ENCODE measurements around the gene PIPOX. TPM values are rescaled to one million over a fixed set of nuclear protein-coding genes. Genes with fewer than 3 reads are reported as not detected.

PIPOX gene
- total RNA-seq, 2 experiments from 2014 or later, result 3.0 TPM

DNA sequence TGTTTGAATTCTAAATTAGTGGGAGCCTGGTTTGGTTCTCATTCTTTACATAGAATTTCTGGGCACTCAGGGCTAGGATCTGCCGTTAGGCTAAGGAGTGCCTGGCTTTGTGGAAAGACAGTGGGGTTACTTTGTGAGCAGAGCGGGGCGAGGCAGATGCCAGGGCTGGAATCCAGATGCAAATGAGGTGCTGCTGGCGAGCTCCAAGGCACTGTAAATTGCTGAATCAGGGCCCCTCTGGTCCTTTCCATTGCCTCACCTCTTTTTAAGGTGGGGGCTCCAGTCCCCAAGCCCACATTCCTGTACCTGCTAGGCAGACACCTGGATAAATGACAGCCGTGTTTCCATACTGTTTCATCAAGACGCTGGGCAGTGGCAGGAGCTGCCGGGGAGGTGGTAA, 33.8 kb downstream of the PIPOX start:
- H3K27me3 Mint-ChIP-seq, result no peaks in the 10 kb centered on the region
- no peak overlapping the region for H3K27ac Mint-ChIP-seq
- POLR2A ChIA-PET, result no interaction called here
- DNase-seq (no peak), ATAC-seq (no peak)
- peaks cover 2% of the 10 kb centered on the region for H3K36me3 Mint-ChIP-seq (ENCODE audit: low read depth)
- H3K9me3 Mint-ChIP-seq, result no peaks in the 10 kb centered on the region
- no peak overlapping the region for H3K4me3 Mint-ChIP-seq
- CTCF ChIA-PET, result interaction anchor here (3.0 to 3.2 kb wide), 2 partner anchors 40 to 112 kb away, joined by 12 to 18 read pairs; no protein-coding TSS in a partner anchor
- no peaks in the 10 kb centered on the region for H3K4me1 Mint-ChIP-seq (ENCODE audit: low read depth)
- TF ChIP-seq, protein P1, sequence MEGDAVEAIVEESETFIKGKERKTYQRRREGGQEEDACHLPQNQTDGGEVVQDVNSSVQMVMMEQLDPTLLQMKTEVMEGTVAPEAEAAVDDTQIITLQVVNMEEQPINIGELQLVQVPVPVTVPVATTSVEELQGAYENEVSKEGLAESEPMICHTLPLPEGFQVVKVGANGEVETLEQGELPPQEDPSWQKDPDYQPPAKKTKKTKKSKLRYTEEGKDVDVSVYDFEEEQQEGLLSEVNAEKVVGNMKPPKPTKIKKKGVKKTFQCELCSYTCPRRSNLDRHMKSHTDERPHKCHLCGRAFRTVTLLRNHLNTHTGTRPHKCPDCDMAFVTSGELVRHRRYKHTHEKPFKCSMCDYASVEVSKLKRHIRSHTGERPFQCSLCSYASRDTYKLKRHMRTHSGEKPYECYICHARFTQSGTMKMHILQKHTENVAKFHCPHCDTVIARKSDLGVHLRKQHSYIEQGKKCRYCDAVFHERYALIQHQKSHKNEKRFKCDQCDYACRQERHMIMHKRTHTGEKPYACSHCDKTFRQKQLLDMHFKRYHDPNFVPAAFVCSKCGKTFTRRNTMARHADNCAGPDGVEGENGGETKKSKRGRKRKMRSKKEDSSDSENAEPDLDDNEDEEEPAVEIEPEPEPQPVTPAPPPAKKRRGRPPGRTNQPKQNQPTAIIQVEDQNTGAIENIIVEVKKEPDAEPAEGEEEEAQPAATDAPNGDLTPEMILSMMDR (IDR thresholded peaks at IDR 0.05), result no peak
- intact Hi-C loops (cut with micrococcal nuclease), result no loop called here

- no peaks in the 10 kb centered on the region for H3K4me1 Mint-ChIP-seq (ENCODE audit: low read depth)
- H3K27me3 Mint-ChIP-seq, result no peaks in the 10 kb centered on the region
- ChIA-PET POLR2A (interaction anchor here (0.7 kb wide), 1 partner anchor 9 kb away, joined by 3 read pairs; no protein-coding TSS in a partner anchor), CTCF (interaction anchor here (3.0 to 3.2 kb wide), 2 partner anchors 39 to 112 kb away, joined by 12 to 18 read pairs; no protein-coding TSS in a partner anchor)
- no peak for ATAC-seq
- H3K27ac Mint-ChIP-seq, result no peak overlapping the region
- intact Hi-C loops (cut with micrococcal nuclease), result no loop called here
- no peak overlapping the region for H3K4me3 Mint-ChIP-seq
- TF ChIP-seq, protein P1 (IDR thresholded peaks at IDR 0.05), result no peak
- H3K9me3 Mint-ChIP-seq, result no peaks in the 10 kb centered on the region
- no peak for DNase-seq
- peaks cover 2% of the 10 kb centered on the region for H3K36me3 Mint-ChIP-seq (ENCODE audit: low read depth)
Observed at GRCh38 chr17:29077320-29077719, 34.4 kb downstream of the PIPOX start.

DNA sequence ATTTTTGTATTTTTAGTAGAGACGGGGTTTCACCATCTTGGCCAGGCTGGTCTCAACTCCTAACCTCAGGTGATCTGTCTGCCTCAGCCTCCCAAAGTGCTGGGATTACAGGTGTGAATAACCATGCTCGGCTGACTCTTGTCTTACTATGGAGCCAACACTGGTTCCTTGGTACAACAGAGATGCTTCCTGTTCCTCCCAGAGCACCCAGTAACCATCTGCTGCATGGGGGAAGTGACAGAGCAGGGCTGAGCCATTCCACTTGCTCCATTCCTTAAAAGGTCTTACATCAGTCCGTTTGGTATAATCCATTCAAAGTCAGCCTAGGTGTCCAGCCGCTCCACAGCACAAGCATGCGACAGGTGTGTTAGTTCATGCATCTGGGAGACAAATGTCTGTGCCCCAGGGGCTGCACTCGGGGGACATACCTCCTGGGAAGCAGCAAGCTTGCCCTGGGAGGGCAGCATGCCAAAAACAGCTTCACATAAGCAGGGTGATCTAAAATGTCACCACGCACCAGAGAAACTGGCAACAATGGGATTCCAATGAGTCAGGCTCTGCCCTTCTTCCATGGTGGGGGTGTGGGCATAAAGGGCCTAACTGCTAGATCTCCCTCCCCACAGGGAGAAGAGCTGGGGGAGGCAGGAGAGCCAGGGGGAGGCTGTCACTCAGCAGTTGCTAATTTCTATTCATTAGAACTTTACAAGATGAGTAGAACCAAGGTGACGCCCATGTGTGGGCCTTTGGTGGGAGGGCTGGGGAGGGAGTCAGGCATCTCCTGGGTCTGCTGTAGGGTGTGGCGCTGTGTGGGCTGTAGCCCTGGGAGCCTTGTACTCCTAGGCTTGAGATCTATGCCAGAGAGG, 35.5 kb downstream of the PIPOX start:
- Mint-ChIP-seq H3K27me3 (no peaks in the 10 kb centered on the region), H3K27ac (no peak overlapping the region), H3K4me3 (no peak overlapping the region), H3K9me3 (no peaks in the 10 kb centered on the region), H3K4me1 (ENCODE audit: low read depth) (no peaks in the 10 kb centered on the region), H3K36me3 (ENCODE audit: low read depth) (peaks cover 2% of the 10 kb centered on the region)
- TF ChIP-seq, protein P1 (IDR thresholded peaks at IDR 0.05), result no peak
- no peak for DNase-seq
- intact Hi-C loops (cut with micrococcal nuclease), result no loop called here
- CTCF ChIA-PET, result interaction anchor here (1.0 to 2.3 kb wide), 3 partner anchors 28 to 113 kb away, joined by 3 to 12 read pairs (median 3); no protein-coding TSS in a partner anchor
- POLR2A ChIA-PET, result interaction anchor here (0.7 to 0.9 kb wide), 2 partner anchors 10 to 69 kb away, joined by 3 read pairs; no protein-coding TSS in a partner anchor
- ATAC-seq, result no peak

DNA sequence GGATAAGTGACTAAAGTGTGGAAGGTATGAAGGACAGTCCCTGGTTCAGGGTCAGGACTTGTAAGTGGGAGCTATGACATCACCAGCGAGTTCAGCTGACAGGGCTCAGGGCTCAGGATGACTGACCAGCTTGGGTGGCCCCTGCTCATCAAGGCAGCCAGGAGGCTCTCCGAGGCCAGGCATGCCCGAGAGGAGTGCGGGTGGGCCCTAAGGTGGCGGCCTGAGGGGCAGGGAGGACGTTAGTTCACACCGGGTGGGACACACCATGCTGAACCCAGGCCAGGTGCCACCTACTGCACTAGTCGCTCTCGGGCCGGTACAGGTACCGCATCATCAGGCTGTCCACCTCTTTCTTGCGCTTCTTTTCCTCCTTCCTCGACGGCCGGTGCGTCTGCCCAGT, 36.5 kb downstream of the PIPOX start:
- TF ChIP-seq, protein P1 (IDR thresholded peaks at IDR 0.05), result no peak
- Mint-ChIP-seq H3K36me3 (ENCODE audit: low read depth) (peaks cover 2% of the 10 kb centered on the region), H3K27ac (no peak overlapping the region), H3K27me3 (no peaks in the 10 kb centered on the region), H3K9me3 (no peaks in the 10 kb centered on the region), H3K4me3 (no peak overlapping the region), H3K4me1 (ENCODE audit: low read depth) (no peaks in the 10 kb centered on the region)
- ChIA-PET CTCF (interaction anchor here (1.0 to 2.3 kb wide), 6 partner anchors 27 to 126 kb away, joined by 3 to 12 read pairs (median 3); no protein-coding TSS in a partner anchor), POLR2A (interaction anchor here (0.9 kb wide), 1 partner anchor 70 kb away, joined by 3 read pairs; no protein-coding TSS in a partner anchor)
- intact Hi-C loops (cut with micrococcal nuclease), result no loop called here
- ATAC-seq (no peak), DNase-seq (no peak)

DNA sequence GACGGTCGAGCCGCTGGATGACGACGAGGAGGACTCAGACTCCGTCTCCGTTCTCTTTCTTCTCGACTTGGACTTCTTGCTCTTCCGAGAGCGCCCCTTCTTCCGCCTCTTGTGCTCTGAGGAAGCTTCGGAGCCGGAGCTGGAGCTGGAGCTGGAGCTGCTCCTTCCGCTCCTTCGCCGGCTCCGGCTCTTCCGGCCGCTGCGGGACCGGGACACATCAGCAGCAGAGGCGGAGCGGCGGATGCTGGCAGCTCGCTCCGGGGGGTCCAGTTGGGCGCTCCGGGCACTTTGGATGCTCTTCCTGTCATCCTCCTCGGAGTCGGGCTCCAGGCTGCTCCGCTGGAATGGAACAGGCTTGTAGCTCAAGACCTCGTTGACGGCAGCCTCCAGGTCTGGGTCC, 36.9 kb downstream of the PIPOX start:
- Mint-ChIP-seq H3K36me3 (ENCODE audit: low read depth) (peaks cover 2% of the 10 kb centered on the region), H3K27ac (no peak overlapping the region), H3K4me1 (ENCODE audit: low read depth) (no peaks in the 10 kb centered on the region), H3K9me3 (no peaks in the 10 kb centered on the region), H3K4me3 (no peak overlapping the region), H3K27me3 (no peaks in the 10 kb centered on the region)
- DNase-seq (no peak), ATAC-seq (no peak)
- POLR2A ChIA-PET, result no interaction called here
- intact Hi-C loops (cut with micrococcal nuclease), result no loop called here
- CTCF ChIA-PET, result interaction anchor here (1.0 to 2.3 kb wide), 4 partner anchors 37 to 126 kb away, joined by 3 to 12 read pairs (median 4); no protein-coding TSS in a partner anchor
- TF ChIP-seq, protein P1 (IDR thresholded peaks at IDR 0.05), result no peak
